ELR (cell line): ENCODE data around the gene PIAS3.

Source experiments
- DNase-seq: peaks from one replicate; pipeline ENCODE4 v3.0.0-alpha.2; 2015; ENCODE audit warnings: low read depth

PIAS3 gene

DNA sequence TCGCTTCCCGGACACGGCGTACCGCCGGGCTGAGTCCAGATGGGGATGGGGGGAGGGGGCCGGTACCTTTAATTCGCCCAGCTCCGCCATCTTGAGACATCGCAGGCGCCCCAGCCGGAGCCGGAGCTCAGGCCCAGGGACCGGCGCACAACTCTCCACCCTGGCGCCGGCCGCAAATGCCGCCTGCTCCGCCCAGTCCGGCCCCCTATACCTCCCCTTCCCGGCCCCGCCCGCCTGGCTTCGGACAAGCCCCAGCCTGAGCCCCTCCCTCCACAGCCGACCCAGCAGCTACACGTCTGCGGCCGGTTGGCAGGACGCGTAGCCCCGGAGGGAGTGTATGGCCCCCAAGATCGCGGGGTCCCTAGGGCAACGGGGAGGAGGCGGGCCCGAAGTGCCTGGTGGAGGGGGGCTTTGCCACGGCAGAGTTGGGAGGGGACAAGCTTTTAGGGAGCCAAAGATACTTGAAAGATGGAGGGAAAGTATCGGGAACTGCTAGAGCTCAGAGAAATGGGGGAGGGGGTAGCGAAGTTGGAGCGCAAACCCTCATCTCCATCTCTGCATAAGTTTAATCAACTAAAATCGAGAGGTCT lies at the start of gene PIAS3:
PIAS3 (minus strand) TSS at position 181 of the 590 bp plus-strand sequence; CDS start at position 90, 91 bp downstream.
- peak; percentile 97 for DNase-seq

DNA sequence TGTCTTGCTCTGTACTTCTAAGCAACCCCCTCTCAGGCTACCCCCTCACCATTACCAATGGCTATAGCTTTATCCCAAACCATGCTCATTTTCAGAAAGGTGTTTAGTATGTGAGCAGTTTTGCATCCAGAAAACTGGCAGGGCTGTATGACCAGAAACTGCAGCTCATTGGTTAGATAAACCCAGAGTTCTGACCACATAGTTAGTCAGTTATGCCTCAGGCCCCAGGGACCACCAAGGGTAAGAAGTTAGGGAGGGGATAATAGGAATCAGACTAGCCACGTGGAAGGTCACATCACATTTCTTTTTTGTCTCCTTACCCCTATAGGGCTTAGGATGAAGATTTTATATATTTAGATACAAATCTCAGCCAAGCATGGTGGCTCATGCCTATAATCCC lies 49.8 kb upstream of the PIAS3 start:
- DNase-seq: peak; percentile 61

DNA sequence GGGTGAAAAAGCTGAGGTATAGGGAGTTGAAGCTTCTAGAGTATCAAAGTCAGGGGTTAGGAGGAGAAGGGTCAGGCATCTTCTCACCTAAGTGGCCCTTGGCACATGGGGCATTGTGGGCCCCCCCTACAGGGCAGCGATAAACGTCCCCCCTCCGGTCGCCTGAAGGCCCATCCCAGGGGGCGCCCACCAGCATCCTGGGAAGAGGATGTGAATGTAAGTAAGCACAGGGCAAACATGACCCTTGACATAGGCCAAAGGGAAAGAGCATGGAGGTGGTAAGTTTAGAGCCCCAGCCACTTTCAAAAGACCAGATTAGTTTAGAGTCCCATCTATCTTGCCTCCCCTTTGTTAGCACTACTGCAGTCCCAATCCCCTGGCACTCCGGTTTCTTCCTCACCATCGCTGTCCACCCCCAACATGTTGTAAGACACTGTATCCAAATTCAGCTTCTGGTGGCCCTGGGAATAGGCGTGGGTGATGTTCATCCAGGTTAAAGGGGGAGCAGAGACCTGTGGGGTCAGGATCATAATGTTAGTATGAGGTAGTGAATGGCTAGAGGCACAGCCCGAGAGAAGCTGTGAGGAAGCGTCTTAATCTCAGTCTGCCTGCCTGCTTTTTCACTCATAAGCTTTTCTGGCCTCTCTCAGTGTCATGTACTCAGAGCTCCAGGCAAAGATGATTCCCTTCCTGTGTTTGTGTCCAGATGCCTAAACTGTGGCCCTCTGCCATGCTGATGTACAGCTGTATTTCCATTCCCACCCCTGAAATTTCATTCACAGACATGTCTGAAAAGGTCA lies 48.3 kb upstream of the PIAS3 start:
- no peak for DNase-seq

DNA sequence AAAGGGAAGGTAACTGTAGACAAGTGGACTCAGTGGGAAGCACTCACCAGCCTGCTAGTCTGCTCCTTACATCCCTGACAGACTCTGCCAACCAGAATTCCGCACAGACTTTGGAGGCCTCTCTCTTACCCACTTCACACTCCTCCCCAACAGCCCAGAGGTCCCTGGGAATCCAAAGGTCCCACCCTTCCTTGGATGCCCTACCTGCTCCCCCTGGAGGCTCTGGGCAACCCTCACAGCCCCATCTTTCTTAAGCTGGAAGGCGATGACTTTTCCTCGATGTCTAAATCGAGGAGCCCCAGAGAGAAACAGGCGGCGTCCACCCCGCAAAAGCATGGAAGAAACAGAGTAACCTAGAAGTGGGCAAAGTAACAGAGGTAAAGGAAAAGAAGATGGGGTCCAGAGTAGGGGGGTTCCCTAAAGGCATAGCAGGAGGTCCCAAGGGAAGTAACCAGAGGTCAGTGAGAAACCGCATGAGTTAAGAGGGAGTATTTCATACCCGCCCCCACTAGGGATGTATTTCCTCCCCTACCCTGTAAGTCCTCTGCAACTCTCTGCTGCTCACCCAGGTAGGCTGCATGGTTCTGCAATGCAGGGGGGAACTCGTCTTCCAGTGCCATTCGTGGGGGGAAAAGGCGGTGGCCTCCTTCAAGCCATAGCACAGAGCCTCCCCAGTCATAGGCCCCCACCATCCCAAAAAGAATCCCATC lies 42.6 kb upstream of the PIAS3 start:
- DNase-seq: no peak

DNA sequence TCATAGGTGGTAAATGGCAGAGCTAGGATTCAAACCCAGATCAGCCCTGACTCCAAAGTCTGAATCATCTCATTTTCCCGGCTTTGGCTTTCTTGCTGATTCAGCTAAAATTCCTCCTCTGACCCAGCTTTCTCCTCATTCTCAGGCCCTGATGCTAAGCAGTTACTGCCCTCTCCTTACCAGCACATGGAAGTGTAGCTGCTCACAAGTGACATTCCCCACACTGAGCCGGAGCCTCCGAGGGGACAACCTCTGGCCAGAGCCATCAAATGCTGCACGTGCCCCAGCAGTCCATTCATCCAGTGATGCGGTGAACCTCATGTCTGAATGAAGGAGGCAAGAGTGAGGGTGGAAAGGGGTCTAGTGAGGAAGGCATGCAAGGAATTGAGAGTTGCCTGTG lies 39.9 kb upstream of the PIAS3 start:
- DNase-seq: no peak

DNA sequence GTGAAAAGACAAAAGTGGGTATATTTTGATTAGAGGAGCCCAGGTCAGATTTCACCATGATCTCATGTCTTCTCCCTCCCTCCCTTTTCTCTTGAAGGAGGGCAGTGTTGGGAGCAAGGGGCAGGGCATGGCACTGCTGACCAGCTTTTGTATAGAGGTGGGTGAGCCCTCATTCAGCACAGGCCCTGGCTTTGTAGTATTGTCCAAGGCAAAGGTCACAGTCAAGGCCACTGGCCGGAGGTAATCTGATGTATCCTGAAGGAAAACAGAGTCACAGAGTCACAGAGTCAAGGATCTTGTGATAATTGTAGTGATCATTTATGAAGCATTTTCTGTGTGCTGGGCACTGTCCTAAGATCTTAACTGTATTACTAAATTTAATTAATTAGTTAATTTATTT lies 39.1 kb upstream of the PIAS3 start:
- no peak for DNase-seq

DNA sequence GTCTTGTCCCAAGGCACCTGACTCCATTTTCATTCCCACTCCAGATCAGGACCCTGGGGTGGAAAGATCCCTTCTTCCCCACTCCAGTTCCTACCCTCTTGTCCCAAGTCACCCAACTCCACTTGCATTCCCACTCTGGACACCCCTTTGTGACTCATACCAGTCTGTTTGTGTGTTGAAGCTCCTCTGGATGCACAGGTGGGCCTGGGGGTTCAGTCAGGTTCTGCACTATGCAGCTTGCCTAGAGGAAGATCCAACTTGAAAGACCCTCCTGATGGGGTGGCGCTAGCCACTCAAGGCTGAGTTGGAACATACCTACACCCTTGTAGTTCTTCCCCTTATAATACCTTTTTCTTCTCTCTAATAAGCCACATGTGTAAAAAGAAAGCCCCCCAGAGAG lies 36.6 kb upstream of the PIAS3 start:
- DNase-seq: no peak

DNA sequence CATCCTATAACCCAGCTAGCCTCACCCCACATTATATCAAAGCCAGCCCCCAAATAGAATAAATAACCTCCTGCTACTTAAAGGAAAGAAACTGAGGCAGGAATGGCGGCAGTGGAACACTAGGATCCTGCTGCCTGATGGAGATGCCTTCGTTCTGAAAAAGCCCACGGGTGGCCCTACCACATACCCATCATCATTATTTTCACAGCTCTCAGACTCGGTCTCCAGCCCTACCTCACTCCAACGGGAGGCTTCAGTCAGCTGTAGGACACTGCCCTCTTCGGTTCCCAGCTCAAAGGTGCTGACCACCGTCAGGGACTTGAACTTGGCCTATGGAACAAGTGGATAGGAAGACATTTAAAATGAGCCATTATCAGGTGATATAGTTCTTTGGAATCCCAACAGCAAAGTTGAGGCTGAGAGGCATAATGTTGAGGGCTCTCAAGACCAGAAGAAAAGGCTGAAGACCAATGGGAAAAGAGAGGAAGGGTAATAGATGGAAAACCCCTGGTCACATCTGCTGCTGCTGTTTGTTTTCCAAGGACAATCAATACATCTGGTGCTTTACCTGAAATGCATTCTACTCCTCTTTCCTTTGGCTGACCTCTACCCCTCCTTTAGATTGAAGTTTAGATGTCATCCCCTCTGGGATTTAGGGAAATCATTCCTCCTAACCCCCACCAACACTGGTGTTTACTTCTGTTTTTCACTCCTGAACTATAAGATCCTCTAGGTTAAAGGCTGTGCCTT lies 34.6 kb upstream of the PIAS3 start:
- no peak for DNase-seq

DNA sequence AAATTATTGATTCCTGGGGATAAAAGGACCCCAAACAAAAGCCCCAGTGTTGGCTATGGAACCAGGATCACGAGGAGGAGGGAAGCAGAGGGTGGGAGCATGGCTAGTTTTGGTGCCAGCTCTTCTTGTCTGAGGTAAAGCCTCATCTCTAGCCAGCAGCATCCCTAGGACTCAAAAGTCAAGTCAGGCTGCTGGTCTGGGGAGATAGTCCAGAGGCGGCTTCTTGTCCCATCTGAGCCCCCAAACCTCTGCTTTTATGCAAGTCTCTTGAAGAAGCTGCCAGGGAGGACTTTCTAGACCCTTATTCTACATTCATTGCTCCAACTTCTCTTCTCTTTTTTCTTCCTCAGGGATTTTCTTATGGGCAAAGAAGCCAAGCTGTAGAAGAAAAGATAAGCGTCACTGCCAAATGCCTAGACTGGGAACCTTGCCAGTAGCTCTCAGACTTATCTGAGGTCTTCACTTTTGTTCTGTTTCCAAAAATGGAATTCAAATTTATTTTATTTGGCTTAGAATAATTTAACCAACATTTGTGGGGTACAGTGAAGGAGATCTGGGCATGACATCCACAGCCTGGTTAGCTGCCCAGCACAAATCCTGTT lies 33.7 kb upstream of the PIAS3 start:
- peak; percentile 40 for DNase-seq

DNA sequence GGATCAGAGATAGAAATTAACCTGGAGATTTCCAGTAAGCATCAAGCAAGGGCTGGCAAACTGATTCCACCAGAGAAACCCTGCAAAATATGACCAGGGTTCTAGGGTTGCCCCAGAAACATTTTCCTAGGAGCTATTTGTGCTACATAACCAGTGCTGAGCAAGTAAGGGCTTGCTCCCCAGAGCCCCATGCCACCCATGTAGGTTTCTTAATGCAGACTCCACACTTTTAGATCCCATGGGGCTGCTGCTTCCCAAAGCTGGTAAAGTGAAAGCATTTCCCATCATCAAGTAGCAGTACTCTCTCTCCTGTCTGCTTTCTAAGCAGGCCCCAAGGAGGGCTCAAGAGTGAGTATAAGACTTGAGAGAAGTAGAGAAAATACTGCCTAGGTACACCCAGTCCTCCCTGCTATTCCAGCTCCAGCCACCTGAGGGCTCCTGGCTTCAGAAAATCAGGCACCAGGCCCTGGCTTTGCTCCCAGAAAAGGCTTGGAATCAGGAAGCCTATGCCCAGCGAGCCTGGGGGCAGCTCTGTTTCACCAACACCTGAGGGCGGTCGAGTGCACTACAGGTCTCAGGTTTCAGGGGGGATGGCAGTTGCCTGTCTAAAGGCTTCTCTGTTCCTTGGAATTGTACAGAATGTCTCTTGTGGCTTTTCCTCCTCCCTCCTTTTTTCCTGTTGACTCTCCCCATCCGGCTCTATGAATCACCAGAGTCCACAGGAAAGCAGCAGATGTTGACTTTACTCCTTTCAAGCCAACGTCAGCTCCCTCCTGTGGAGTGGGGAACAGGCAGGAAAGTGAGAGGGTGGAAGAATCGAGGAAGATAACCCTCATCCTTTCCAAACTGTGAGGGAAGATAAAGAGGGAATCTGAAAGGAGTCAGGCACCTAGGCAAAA lies 33.0 kb upstream of the PIAS3 start:
- peak; percentile 100 for DNase-seq

DNA sequence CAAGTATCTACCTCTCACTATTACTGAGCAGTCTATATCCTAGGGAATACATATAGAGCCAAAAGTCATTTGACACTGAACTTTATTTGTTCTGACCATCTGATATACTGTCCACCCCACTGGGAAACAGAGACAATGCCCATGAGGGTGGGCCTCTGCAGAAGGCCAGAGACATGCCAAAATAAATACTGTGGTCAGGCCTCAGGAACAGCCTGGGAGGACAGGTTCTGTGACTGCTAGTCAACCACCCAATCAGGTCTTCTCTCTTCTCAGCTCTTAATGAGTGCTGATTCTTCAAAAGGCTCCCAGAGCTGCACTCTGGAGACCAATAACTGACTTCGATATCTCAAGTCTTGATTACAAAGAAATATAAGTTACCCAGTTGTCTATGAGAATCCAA lies 32.3 kb upstream of the PIAS3 start:
- no peak for DNase-seq

DNA sequence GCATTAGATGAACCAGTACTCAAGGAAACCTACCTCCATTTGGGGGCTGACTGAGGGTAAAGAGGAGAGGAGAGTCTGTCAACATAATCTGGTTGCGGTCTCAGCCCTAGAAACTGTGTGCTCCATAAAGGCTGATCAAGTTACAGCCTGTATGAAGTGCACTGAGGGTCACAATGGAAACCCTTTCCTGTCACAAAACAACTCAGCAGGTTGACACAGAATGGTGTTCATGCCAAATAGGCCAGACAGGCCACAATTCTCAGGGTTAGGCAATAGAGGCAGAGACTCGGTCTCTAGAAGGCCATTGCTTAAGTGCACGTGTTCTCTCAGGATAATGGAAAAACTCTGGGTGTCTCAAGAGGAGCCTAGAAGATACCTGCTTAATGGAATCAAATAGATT lies 30.8 kb upstream of the PIAS3 start:
- DNase-seq: no peak

DNA sequence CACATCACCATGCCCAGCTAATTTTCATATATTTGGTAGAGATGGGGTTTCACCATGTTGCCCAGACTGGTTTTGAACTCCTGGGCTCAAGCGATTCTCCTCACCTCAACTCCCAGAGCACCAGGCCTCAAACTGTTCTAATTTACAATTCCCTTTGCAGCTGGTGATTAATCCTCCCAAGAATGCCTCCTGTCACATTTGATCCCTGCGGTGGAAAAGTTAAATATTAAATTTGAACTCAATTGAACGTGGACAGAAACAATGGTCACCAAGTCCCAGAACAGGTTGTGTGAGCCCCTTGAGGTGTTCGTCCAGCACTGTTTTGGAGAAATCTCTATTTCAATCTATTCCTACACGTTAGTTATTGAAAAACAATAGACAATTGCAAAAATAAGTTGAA lies 28.8 kb upstream of the PIAS3 start:
- DNase-seq: no peak

DNA sequence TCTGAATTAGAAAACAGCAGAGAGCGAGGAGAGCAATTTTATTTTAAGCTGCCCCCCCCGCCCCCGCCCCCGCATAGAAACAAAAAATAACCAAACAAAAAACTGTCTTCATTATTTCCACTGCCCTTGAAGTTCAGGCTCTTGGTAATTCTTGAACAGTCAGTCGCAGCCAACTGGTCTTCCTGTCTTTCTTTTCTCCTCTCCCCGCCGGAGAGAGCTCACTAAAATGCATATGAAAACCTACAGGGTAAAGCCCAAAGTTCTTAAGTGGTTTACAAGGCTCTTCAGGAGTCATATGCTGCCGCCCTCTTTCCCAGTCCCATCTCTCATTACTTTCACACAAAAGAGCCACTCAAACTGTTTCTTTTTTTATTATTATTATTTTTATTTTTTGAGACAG lies 27.9 kb upstream of the PIAS3 start:
- DNase-seq: no peak

DNA sequence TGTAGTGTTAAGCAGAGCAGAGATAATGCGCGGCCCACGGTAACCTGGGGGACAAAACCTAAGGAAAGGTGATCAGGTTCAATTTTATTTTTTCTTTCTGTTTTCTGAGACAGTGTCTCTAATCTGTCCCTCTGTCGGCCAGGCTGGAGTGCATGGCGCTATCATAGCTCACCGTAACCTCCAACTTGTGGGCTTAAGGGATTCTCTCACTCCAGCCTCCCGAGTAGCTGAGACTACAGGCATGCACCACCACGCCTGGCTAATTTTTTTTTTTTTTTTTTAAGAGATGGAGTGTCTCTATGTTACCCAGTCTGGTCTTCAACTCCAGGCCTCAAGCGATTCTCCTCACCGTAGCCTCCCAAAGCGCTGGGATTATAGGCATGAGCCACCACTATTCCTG lies 27.5 kb upstream of the PIAS3 start:
- DNase-seq: no peak

DNA sequence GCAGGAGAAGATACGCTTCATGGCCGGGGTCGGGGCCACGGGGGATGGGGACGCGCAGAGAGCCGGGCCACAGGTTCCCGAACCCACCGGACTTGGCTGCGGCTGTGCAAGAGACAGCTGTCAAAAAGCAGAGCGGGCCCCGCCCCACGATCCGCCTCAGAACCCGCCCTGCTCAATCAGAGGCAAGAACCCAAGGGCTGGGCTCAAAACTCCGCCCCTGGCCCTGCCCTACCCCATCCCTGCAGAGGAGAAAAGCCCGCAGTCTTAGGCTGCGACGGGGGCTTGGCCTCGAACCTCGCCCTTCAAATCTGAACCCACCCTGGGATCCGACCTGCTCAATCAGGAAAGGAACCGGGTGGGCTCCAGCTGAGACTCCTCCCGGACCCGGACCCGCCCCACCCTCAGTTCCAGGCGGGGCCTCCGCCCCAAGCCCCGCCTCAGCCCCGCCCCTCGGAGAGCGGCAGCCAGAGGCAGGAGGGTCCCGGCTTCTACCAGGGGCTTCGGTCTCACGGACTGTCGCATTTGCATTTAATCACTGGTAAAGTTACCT lies 26.9 kb upstream of the PIAS3 start, which contains the start of gene ANKRD35:
ANKRD35 (minus strand) TSS at position 129 of the 550 bp plus-strand sequence; CDS start at position 21, 108 bp downstream.
- DNase-seq: peak; percentile 82

DNA sequence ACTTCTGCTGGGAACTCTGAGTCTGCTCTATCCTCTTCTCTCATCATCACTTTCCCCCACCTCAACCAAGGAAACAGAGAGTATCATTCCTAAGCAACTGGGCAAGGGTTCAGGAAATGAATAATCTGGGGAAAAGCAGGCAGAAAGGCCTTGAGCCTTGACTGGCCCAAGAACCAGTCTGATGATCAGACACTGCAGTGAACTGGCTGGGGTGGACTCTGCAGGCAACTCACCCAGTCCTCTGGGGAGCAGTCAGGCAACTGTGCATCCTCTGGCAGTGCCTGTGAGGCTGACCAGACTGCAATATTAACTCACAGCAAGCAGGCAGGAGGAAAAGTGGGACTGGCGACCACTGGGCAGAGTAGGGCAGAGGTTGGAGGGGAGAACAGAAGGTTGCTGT lies 25.8 kb upstream of the PIAS3 start:
- DNase-seq: peak; percentile 48

DNA sequence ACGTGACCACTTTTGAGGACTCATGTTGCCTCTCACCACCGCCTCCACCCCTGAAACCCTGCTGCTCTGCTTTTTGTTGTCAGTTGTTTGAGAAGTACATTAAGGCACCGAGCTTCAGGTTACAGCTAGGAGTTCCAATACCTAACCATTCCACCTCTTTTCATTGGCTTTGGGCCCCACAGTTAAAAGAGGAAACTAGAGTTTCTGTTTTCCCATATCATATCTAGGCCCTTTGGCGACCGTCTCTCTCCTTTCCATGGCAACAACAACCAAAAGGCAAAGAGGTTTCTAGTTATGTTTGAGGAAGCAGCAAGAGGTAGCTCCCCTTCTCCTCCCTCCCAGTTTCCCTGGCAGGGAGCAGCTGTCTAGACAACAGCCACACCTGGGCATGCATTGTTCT lies 20.9 kb upstream of the PIAS3 start:
- DNase-seq: no peak

DNA sequence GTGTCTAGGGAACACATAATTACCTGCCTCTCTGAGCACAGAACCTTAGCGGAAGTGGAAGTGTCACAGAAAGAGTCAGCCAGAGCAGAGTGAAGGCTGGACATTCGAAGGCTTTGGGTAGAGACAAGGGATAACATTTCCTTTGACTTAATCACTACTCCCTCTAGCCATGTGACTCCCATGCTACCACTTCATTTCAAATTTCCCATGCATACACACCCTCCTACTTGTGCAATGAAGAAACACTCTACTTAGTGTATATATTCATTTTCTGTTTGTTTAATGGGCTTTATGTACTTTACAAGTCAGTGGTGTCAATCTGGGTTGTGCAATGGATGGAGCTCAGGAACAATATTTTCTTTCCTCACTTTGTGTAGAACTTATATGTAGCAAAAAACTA lies 19.8 kb upstream of the PIAS3 start:
- peak; percentile 36 for DNase-seq

DNA sequence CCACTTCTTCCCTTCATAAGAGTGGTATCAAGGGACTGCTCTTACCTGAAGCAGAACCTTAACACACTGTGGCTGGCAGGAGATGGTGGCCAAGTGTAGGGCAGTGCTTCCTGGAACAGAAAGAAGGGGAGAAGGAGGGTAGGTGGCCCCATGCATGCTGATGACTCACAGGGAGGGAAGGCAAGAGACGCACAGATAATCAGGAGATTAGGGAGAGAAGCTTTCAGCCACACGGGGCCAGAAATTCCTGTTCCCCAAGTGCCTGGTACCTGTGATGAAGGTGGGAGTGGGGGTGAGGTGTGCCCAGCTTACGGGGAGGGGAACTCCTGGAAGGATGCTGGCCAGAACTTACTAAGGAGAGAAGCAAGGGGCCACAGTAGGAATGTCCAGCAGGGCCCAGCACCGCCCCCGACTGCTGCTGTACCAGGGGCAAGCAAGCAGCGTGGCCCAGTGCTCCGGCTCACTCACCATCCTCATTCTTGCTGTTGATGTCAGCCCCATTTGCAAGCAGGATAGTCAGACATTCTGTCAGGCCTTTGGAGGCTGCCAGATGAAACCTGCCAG lies 19.1 kb upstream of the PIAS3 start:
- DNase-seq: peak; percentile 43
